HepG2 (cell line): Measurements from ENCODE around the gene CD180. TPM values are rescaled to one million over a fixed set of nuclear protein-coding genes. Genes with fewer than 3 reads are reported as not detected.

Source experiments
- ATAC-seq: fragments of 200-7000 bp; cut with Tn5 transposase; 3 replicates; pipeline ENCODE4 v1.9.1; 2020; ENCODE audit warnings: mild to moderate bottlenecking, moderate library complexity
- BruUV-seq: library from RNA; stranded (reverse); fragments of 400-500 nt; replicated peaks from 2 replicates; lab custom pipeline; 2021; lab: Mats Ljungman, UMichigan
- CTCF ChIA-PET: fragments of 300-600 bp; formaldehyde crosslinking; extraction: SDS; loops from one replicate; lab custom pipeline; 2021; ENCODE audit warnings: low total read pairs, inconsistent platforms, low intra/inter-chr PET ratio; lab: Yijun Ruan, JAX
- POLR2A ChIA-PET: fragments of 350-600 bp; sonication (Branson Sonifier 250); formaldehyde crosslinking; loops from one replicate; lab custom pipeline; 2020; ENCODE audit warnings: antibody characterized with exemption, inconsistent platforms; lab: Yijun Ruan, JAX
- DNase-seq: peaks from one replicate; pipeline ENCODE4 v3.0.0-alpha.2; 2015; ENCODE audit warnings: low spot score
- FAIRE-seq: peaks from 3 replicates; lab custom pipeline; 2011; peaks lifted over from hg19 to GRCh38; lab: Jason Lieb, UNC
- H2AFZ ChIP-seq: one replicate; pipeline ENCODE4 v1.6.1; 2011; ENCODE audit warnings: low read length, inconsistent platforms
- H3K27ac ChIP-seq: fragments of 300-600 bp; 3 replicates; pipeline ENCODE4 v1.8.0; 2011; ENCODE audit warnings: mixed run types, mild to moderate bottlenecking, mixed read lengths, low read length, inconsistent platforms; ENCODE audit not compliant: insufficient read depth; ENCODE audit errors: extremely low read length
- H3K27me3 ChIP-seq, 2 experiments: fragments of 200-600 bp in 1 of 2; 2 replicates in 1 of 2; 3 replicates in 1 of 2; pipeline versions ENCODE4 v1.6.0 to v1.8.0; 2011; ENCODE audit warnings: low read length in 2 of 2, mild to moderate bottlenecking in 2 of 2, moderate library complexity in 2 of 2, inconsistent platforms in 1 of 2; ENCODE audit not compliant: insufficient read depth in 2 of 2, control insufficient read depth in 1 of 2
- H3K36me3 ChIP-seq, 2 experiments: fragments of 200-600 bp in 1 of 2; replicated peaks in 1 of 2; 2 replicates in 1 of 2; 3 replicates in 1 of 2; pipeline versions ENCODE4 v1.5.1 to v1.8.0; 2011; ENCODE audit warnings: low read length in 2 of 2, inconsistent platforms in 1 of 2; ENCODE audit not compliant: insufficient read depth in 2 of 2, control insufficient read depth in 1 of 2
- H3K4me1 ChIP-seq: 2 replicates; pipeline ENCODE4 v1.5.1; 2012; ENCODE audit warnings: low read length, inconsistent platforms; ENCODE audit not compliant: insufficient read depth
- H3K4me2 ChIP-seq: 2 replicates; pipeline ENCODE4 v1.6.0; 2011; ENCODE audit warnings: low read depth, low read length, inconsistent platforms
- H3K4me3 ChIP-seq, 3 experiments: fragments of 200-600 bp in 1 of 3; sonication (generic), shearing (Covaris generic) in 1 of 3; replicated peaks in 1 of 3; 2 replicates each; pipeline ENCODE4 v1.5.1; 2011 to 2016; ENCODE audit warnings: low read length in 3 of 3, inconsistent platforms in 2 of 3, low read depth in 2 of 3, mild to moderate bottlenecking in 2 of 3, control low read depth in 1 of 3, mixed read lengths in 1 of 3; ENCODE audit not compliant: insufficient read depth in 1 of 3
- H3K79me2 ChIP-seq: one replicate; pipeline ENCODE4 v1.6.1; 2011; ENCODE audit warnings: low read length, inconsistent platforms; ENCODE audit not compliant: insufficient read depth
- H3K9ac ChIP-seq: 2 replicates; pipeline ENCODE4 v1.6.0; 2011; ENCODE audit warnings: mild to moderate bottlenecking, low read depth, low read length, inconsistent platforms; ENCODE audit not compliant: insufficient read depth
- H3K9me3 ChIP-seq: 2 replicates; pipeline ENCODE4 v1.5.1; 2012; ENCODE audit warnings: mild to moderate bottlenecking, low read length
- H4K20me1 ChIP-seq: 2 replicates; pipeline ENCODE4 v1.6.0; 2011; ENCODE audit warnings: inconsistent platforms, mild to moderate bottlenecking, low read length, moderate library complexity; ENCODE audit not compliant: insufficient read depth
- CBX1 ChIP-seq: IDR thresholded peaks from one replicate; pipeline ENCODE4 v1.6.1; 2016; ENCODE audit warnings: antibody characterized with exemption, low read depth
- CBX5 ChIP-seq: sonication (generic); formaldehyde crosslinking; IDR thresholded peaks from 2 replicates; pipeline ENCODE4 v1.4.0; 2020; ENCODE audit warnings: missing genetic modification reagents, borderline replicate concordance
- HNRNPK ChIP-seq: fragments of 200-400 bp; formaldehyde crosslinking; IDR thresholded peaks from 2 replicates; pipeline ENCODE4 v1.6.1; 2018; ENCODE audit warnings: low read length, low read depth, moderate library complexity, mild to moderate bottlenecking; ENCODE audit not compliant: poor library complexity, severe bottlenecking
- KAT8 ChIP-seq: IDR thresholded peaks from 2 replicates; pipeline ENCODE4 v1.6.1; 2016; ENCODE audit warnings: missing genetic modification reagents, missing compliant biosample characterization
- KDM5A ChIP-seq: fragments of 200-600 bp; sonication (generic); IDR thresholded peaks from 2 replicates; pipeline ENCODE4 v1.7.0; 2018; ENCODE audit warnings: antibody characterized with exemption, mild to moderate bottlenecking, low read length, borderline replicate concordance
- MEIS1 ChIP-seq: sonication (generic); formaldehyde crosslinking; IDR thresholded peaks from 2 replicates; pipeline ENCODE4 v1.9.0; 2021; ENCODE audit warnings: mild to moderate bottlenecking, missing genetic modification reagents, moderate library complexity, borderline replicate concordance
- SNAPC2 ChIP-seq: sonication (generic); formaldehyde crosslinking; IDR thresholded peaks from 2 replicates; pipeline ENCODE4 v1.8.1; 2022; ENCODE audit warnings: mild to moderate bottlenecking, missing genetic modification reagents
- TP53 ChIP-seq: sonication (generic); formaldehyde crosslinking; conservative IDR thresholded peaks from 2 replicates; pipeline ENCODE4 v1.4.0; 2020; ENCODE audit warnings: missing genetic modification reagents
- ZEB1 ChIP-seq: IDR thresholded peaks from 2 replicates; pipeline ENCODE4 v1.6.1; 2012; ENCODE audit warnings: mild to moderate bottlenecking, low read depth, inconsistent platforms; ENCODE audit not compliant: insufficient replicate concordance
- ZFP36 ChIP-seq: fragments of 150-350 bp; IDR thresholded peaks from 2 replicates; pipeline ENCODE4 v1.6.1; 2018; ENCODE audit warnings: borderline replicate concordance, low read length, low read depth; ENCODE audit not compliant: partially characterized antibody
- ZNF124 ChIP-seq: sonication (generic); formaldehyde crosslinking; IDR thresholded peaks from 2 replicates; pipeline ENCODE4 v1.4.0; 2020; ENCODE audit warnings: missing genetic modification reagents
- ZNF354B ChIP-seq: sonication (generic); formaldehyde crosslinking; IDR thresholded peaks from 2 replicates; pipeline ENCODE4 v1.8.0; 2022; ENCODE audit warnings: mild to moderate bottlenecking, missing genetic modification reagents
- ZNF839 ChIP-seq: sonication (generic); formaldehyde crosslinking; IDR thresholded peaks from 2 replicates; pipeline ENCODE4 v1.4.0; 2020; ENCODE audit warnings: missing genetic modification reagents, mild to moderate bottlenecking, borderline replicate concordance
- WGBS: methylation state at CpG from one replicate; pipeline ENCODE4 v1.1.6; 2017; ENCODE audit warnings: low lambda C conversion rate; 5-methylcytosine and 5-hydroxymethylcytosine counted together
- in situ Hi-C: cut with HindIII; loops from 2 replicates; pipeline ENCODE4 v1.10.0; 2017; ENCODE audit warnings: low pct_unique_long_range_greater_than_20kb; ENCODE audit not compliant: extremely low pct_ligation_motif_present
- intact Hi-C: fragments of 100-400 bp; cut with micrococcal nuclease; formaldehyde crosslinking; loops from one replicate; pipeline ENCODE4 v1.10.0; 2022; ENCODE audit not compliant: unreplicated experiment
- polyA plus RNA-seq, 8 experiments: library from polyadenylated mRNA; depleted of rRNA in 3 of 8; stranded (reverse) in 7 of 8; unstranded in 1 of 8; fragments of >200 nt; fragmentation: Illumina TruSeq in 4 of 8; extraction: Trizol in 4 of 8; gene quantifications; 2 replicates each; pipeline versions ENCODE4 v1.2.1 to v1.2.3, GENCODE V29; 2011 to 2016; ENCODE audit warnings: low read depth in 4 of 8, missing spikeins in 1 of 8, mixed read lengths in 1 of 8; ENCODE audit not compliant: insufficient read depth in 1 of 8
- total RNA-seq, 5 experiments: library from RNA; depleted of rRNA; stranded (reverse); fragments of >200 nt; fragmentation: Illumina TruSeq; extraction: Trizol; gene quantifications; 2 replicates each; pipeline ENCODE4 v1.2.3, GENCODE V29; 2016; ENCODE audit warnings: low read depth in 1 of 5
- TF ChIP-seq, protein P1 (sequence below): sonication (generic); formaldehyde crosslinking; IDR thresholded peaks from 2 replicates; pipeline ENCODE4 v1.5.0; 2020; ENCODE audit warnings: missing genetic modification reagents
- TF ChIP-seq, protein P2 (sequence below): sonication (generic); formaldehyde crosslinking; IDR thresholded peaks from 2 replicates; pipeline ENCODE4 v1.8.0; 2022; ENCODE audit warnings: low read depth, missing genetic modification reagents
- TF ChIP-seq, protein P3 (sequence below): sonication (generic); formaldehyde crosslinking; IDR thresholded peaks from 2 replicates; pipeline ENCODE4 v1.9.0; 2021; ENCODE audit warnings: missing genetic modification reagents, borderline replicate concordance
- TF ChIP-seq, protein P4 (sequence below): sonication (generic); formaldehyde crosslinking; IDR thresholded peaks from 2 replicates; pipeline ENCODE4 v1.8.0; 2022; ENCODE audit warnings: missing genetic modification reagents, mild to moderate bottlenecking, inconsistent platforms, borderline replicate concordance
- TF ChIP-seq, protein P5 (sequence below): sonication (generic); formaldehyde crosslinking; IDR thresholded peaks from 2 replicates; pipeline ENCODE4 v1.4.0; 2020; ENCODE audit warnings: low read depth, mild to moderate bottlenecking, missing genetic modification reagents

CD180 gene
- total and polyA plus RNA-seq, 2 of the 13 experiments (the other 11 are each of a cell fraction or from before 2014, with no cell fraction given), result not detected

DNA sequence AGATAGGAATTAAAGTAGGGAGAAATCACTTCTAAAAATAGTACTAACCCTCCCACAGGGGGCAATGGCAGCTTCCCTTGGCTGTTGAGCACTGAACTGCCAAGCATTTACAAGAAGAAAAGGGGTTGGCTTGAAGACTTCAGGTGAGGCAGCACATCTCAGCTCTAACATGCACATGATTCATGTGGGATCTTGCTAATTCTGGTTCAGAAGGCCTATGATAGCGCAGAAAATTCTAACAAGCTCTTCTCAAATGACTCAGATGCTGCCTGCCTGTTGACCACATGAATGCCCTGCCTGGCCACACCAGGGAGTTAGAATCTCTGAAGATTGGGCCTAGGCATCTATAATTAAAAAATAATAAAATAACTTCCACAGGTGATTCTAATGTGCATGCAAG is 22.6 kb downstream of the CD180 start:
- ChIA-PET POLR2A (no interaction called here), CTCF (no interaction called here)
- H3K79me2 ChIP-seq, result no peaks in the 10 kb centered on the region
- H3K27me3 ChIP-seq, result no peaks in the 10 kb centered on the region
- no peak for FAIRE-seq
- intact Hi-C loops (no loop called here), in situ Hi-C loops (no loop called here)
- H3K4me1 ChIP-seq, result no peaks in the 10 kb centered on the region
- no peak overlapping the region for H3K4me2 ChIP-seq
- no peak overlapping the region for H3K4me3 ChIP-seq
- no peak overlapping the region for H3K9ac ChIP-seq
- 0 out of 2 replicates have a peak, but pooled peaks cover 9% of the 10 kb centered on the region for H3K9me3 ChIP-seq
- H3K27ac ChIP-seq, result no peak overlapping the region
- H2AFZ ChIP-seq, result no peak overlapping the region
- no peaks in the 10 kb centered on the region for H4K20me1 ChIP-seq
- WGBS, result 100% methylated on average over 1 of the region's 1 CpG
- no peak for DNase-seq
- no TSS peak for BruUV-seq
- no peaks in the 10 kb centered on the region for H3K36me3 ChIP-seq
- no peak for ATAC-seq
- TF ChIP-seq CBX5, result no peak
- TF ChIP-seq, protein P1, sequence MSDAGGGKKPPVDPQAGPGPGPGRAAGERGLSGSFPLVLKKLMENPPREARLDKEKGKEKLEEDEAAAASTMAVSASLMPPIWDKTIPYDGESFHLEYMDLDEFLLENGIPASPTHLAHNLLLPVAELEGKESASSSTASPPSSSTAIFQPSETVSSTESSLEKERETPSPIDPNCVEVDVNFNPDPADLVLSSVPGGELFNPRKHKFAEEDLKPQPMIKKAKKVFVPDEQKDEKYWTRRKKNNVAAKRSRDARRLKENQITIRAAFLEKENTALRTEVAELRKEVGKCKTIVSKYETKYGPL, result no peak
- TF ChIP-seq HNRNPK, result no peak
- TF ChIP-seq, protein P2, sequence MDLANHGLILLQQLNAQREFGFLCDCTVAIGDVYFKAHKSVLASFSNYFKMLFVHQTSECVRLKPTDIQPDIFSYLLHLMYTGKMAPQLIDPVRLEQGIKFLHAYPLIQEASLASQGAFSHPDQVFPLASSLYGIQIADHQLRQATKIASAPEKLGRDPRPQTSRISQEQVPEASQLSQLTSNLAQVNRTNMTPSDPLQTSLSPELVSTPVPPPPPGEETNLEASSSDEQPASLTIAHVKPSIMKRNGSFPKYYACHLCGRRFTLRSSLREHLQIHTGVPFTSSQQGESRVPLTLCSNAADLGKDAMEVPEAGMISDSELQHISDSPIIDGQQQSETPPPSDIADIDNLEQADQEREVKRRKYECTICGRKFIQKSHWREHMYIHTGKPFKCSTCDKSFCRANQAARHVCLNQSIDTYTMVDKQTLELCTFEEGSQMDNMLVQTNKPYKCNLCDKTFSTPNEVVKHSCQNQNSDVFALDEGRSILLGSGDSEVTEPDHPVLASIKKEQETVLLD, result no peak
- TF ChIP-seq ZEB1, result no peak
- TF ChIP-seq ZFP36, result no peak
- no peak for TF ChIP-seq ZNF839 (CRISPR knock-in tag)
- no peak for TF ChIP-seq SNAPC2 (CRISPR knock-in tag)
- no peak for TF ChIP-seq ZNF124 (CRISPR knock-in tag)
- TF ChIP-seq, protein P3, sequence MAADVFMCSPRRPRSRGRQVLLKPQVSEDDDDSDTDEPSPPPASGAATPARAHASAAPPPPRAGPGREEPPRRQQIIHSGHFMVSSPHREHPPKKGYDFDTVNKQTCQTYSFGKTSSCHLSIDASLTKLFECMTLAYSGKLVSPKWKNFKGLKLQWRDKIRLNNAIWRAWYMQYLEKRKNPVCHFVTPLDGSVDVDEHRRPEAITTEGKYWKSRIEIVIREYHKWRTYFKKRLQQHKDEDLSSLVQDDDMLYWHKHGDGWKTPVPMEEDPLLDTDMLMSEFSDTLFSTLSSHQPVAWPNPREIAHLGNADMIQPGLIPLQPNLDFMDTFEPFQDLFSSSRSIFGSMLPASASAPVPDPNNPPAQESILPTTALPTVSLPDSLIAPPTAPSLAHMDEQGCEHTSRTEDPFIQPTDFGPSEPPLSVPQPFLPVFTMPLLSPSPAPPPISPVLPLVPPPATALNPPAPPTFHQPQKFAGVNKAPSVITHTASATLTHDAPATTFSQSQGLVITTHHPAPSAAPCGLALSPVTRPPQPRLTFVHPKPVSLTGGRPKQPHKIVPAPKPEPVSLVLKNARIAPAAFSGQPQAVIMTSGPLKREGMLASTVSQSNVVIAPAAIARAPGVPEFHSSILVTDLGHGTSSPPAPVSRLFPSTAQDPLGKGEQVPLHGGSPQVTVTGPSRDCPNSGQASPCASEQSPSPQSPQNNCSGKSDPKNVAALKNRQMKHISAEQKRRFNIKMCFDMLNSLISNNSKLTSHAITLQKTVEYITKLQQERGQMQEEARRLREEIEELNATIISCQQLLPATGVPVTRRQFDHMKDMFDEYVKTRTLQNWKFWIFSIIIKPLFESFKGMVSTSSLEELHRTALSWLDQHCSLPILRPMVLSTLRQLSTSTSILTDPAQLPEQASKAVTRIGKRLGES (CRISPR knock-in tag), result no peak
- TF ChIP-seq ZNF354B (CRISPR knock-in tag), result no peak
- TF ChIP-seq, protein P4, sequence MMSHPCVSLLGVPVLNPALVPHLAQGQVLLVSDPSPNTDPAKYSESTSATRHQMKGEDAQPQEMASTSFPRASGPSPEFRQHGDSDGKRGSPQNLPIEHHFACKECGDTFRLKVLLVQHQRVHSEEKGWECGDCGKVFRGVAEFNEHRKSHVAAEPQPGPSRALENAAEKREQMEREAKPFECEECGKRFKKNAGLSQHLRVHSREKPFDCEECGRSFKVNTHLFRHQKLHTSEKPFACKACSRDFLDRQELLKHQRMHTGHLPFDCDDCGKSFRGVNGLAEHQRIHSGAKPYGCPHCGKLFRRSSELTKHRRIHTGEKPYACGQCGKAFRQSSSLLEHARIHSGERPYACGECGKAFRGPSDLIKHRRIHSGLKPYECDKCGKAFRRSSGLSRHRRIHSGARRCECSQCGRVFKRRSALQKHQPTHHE (CRISPR knock-in tag), result no peak
- no peak for TF ChIP-seq TP53
- no peak for TF ChIP-seq CBX1
- TF ChIP-seq, protein P5, sequence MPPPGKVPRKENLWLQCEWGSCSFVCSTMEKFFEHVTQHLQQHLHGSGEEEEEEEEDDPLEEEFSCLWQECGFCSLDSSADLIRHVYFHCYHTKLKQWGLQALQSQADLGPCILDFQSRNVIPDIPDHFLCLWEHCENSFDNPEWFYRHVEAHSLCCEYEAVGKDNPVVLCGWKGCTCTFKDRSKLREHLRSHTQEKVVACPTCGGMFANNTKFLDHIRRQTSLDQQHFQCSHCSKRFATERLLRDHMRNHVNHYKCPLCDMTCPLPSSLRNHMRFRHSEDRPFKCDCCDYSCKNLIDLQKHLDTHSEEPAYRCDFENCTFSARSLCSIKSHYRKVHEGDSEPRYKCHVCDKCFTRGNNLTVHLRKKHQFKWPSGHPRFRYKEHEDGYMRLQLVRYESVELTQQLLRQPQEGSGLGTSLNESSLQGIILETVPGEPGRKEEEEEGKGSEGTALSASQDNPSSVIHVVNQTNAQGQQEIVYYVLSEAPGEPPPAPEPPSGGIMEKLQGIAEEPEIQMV (CRISPR knock-in tag), result no peak
- no peak for TF ChIP-seq KDM5A
- TF ChIP-seq MEIS1 (CRISPR knock-in tag), result no peak
- TF ChIP-seq KAT8 (CRISPR knock-in tag), result no peak
